ENCODE results near the gene USF1.

- TF ChIP-seq CTCF (conservative IDR thresholded peaks at IDR 0.05; ENCODE audit: low read length) (no peak), EZH2phosphoT487 (IDR thresholded peaks at IDR 0.05; ENCODE audit: borderline replicate concordance) (no peak)
Measured at GRCh38 chr1:161045736-161046604, at the start of gene USF1.

Data from Loucy (cell line).